ENCODE measurements around the gene HSPA1A.
A peak's percentile ranks its signal among the peaks of the same experiment; 100 is the strongest.
"Not testable (repeated sequence)": the region's sequence is repeated elsewhere in the genome, so short reads cannot be mapped to it uniquely, and the experiment has no call there.

HSPA1A gene

GRCh38 chr6:31794866-31795615 is 20.3 kb upstream of the HSPA1A start:
- Histone ChIP-seq H3K4me1 (ENCODE audit: control insufficient read depth in 5 of 5, insufficient read depth in 5 of 5, low read length in 5 of 5) (peaks cover 0 to 26% (median 20%) of the 10 kb centered on the region in 5 donors), H3K27ac (ENCODE audit: low read depth, low read length) (peak overlapping the region; percentile 87), H3K27me3 (ENCODE audit: control insufficient read depth in 5 of 5, insufficient read depth in 4 of 5, low read length in 5 of 5) (no peaks in the 10 kb centered on the region), H3K9me3 (ENCODE audit: control insufficient read depth in 5 of 5, low read length in 5 of 5) (no peaks in the 10 kb centered on the region), H3K9ac (ENCODE audit: low read length in 5 of 5) (peak overlapping the region; percentile 93 to 99 (median 96)), H3K4me3 (ENCODE audit: low read depth in 1 of 5, low read length in 5 of 5) (peak overlapping the region; percentile 83 to 91 (median 87)), H3K36me3 (ENCODE audit: control insufficient read depth in 5 of 5, insufficient read depth in 5 of 5, low read length in 5 of 5) (peaks cover 3 to 26% (median 16%) of the 10 kb centered on the region in 5 donors)

GRCh38 chr6:31795616-31796298 is 19.6 kb upstream of the HSPA1A start, which contains the start of gene VARS1:
Gene VARS1, minus strand, starts transcription at chr6:31795752. Its CDS starts 535 bp downstream, at chr6:31795217.
- Histone ChIP-seq H3K36me3 (ENCODE audit: control insufficient read depth in 5 of 5, insufficient read depth in 5 of 5, low read length in 5 of 5) (peaks cover 3 to 22% (median 14%) of the 10 kb centered on the region in 5 donors), H3K4me1 (ENCODE audit: control insufficient read depth in 5 of 5, insufficient read depth in 5 of 5, low read length in 5 of 5) (peaks cover 0 to 26% (median 20%) of the 10 kb centered on the region in 5 donors), H3K27me3 (ENCODE audit: control insufficient read depth in 5 of 5, insufficient read depth in 4 of 5, low read length in 5 of 5) (no peaks in the 10 kb centered on the region), H3K9ac (ENCODE audit: low read length in 5 of 5) (peak within 1 kb of the TSS; percentile 93 to 99 (median 96)), H3K4me3 (ENCODE audit: low read depth in 1 of 5, low read length in 5 of 5) (peak within 1 kb of the TSS; percentile 83 to 91 (median 87)), H3K27ac (ENCODE audit: low read depth, low read length) (peak within 1 kb of the TSS; percentile 87), H3K9me3 (ENCODE audit: control insufficient read depth in 5 of 5, low read length in 5 of 5) (no peaks in the 10 kb centered on the region)

GRCh38 chr6:31796993-31797385 is 18.4 kb upstream of the HSPA1A start:
- Histone ChIP-seq H3K9me3 (ENCODE audit: control insufficient read depth in 5 of 5, low read length in 5 of 5) (no peaks in the 10 kb centered on the region), H3K27me3 (ENCODE audit: control insufficient read depth in 5 of 5, insufficient read depth in 4 of 5, low read length in 5 of 5) (no peaks in the 10 kb centered on the region), H3K9ac (ENCODE audit: low read length in 5 of 5) (no peak overlapping the region), H3K4me1 (ENCODE audit: control insufficient read depth in 5 of 5, insufficient read depth in 5 of 5, low read length in 5 of 5) (peaks cover 0 to 26% (median 20%) of the 10 kb centered on the region in 5 donors), H3K27ac (ENCODE audit: low read depth, low read length) (peak overlapping the region; percentile 5), H3K36me3 (ENCODE audit: control insufficient read depth in 5 of 5, insufficient read depth in 5 of 5, low read length in 5 of 5) (peaks cover 3 to 21% (median 8%) of the 10 kb centered on the region in 5 donors), H3K4me3 (ENCODE audit: low read depth in 1 of 5, low read length in 5 of 5) (no peak overlapping the region)

- no peak overlapping the region for H3K9ac ChIP-seq (ENCODE audit: low read length in 5 of 5)
- H3K4me3 ChIP-seq (ENCODE audit: low read depth in 1 of 5, low read length in 5 of 5) = no peak overlapping the region
- peak overlapping the region; percentile 5 for H3K27ac ChIP-seq (ENCODE audit: low read depth, low read length)
- H3K36me3 ChIP-seq (ENCODE audit: control insufficient read depth in 5 of 5, insufficient read depth in 5 of 5, low read length in 5 of 5) = peaks cover 2 to 16% (median 3%) of the 10 kb centered on the region in 5 donors
- H3K4me1 ChIP-seq (ENCODE audit: control insufficient read depth in 5 of 5, insufficient read depth in 5 of 5, low read length in 5 of 5) = peaks cover 0 to 26% (median 20%) of the 10 kb centered on the region in 5 donors
- H3K27me3 ChIP-seq (ENCODE audit: control insufficient read depth in 5 of 5, insufficient read depth in 4 of 5, low read length in 5 of 5) = no peaks in the 10 kb centered on the region
- no peaks in the 10 kb centered on the region for H3K9me3 ChIP-seq (ENCODE audit: control insufficient read depth in 5 of 5, low read length in 5 of 5)
These were observed 17.8 kb upstream of the HSPA1A start for GRCh38 chr6:31797588-31797987.

- H3K27me3 ChIP-seq (ENCODE audit: control insufficient read depth in 5 of 5, insufficient read depth in 4 of 5, low read length in 5 of 5) = no peaks in the 10 kb centered on the region
- H3K27ac ChIP-seq (ENCODE audit: low read depth, low read length) = no peak overlapping the region
- H3K4me3 ChIP-seq (ENCODE audit: low read depth in 1 of 5, low read length in 5 of 5) = no peak overlapping the region
- peaks cover 0 to 16% (median 12%) of the 10 kb centered on the region in 5 donors for H3K4me1 ChIP-seq (ENCODE audit: control insufficient read depth in 5 of 5, insufficient read depth in 5 of 5, low read length in 5 of 5)
- no peaks in the 10 kb centered on the region for H3K9me3 ChIP-seq (ENCODE audit: control insufficient read depth in 5 of 5, low read length in 5 of 5)
- peaks cover 0 to 15% (median 3%) of the 10 kb centered on the region in 5 donors for H3K36me3 ChIP-seq (ENCODE audit: control insufficient read depth in 5 of 5, insufficient read depth in 5 of 5, low read length in 5 of 5)
- no peak overlapping the region for H3K9ac ChIP-seq (ENCODE audit: low read length in 5 of 5)
These were observed 15.6 kb upstream of the HSPA1A start for GRCh38 chr6:31799781-31800180.

- peaks cover 0 to 15% (median 3%) of the 10 kb centered on the region in 5 donors for H3K36me3 ChIP-seq (ENCODE audit: control insufficient read depth in 5 of 5, insufficient read depth in 5 of 5, low read length in 5 of 5)
- not testable (repeated sequence) for H3K27ac ChIP-seq (ENCODE audit: low read depth, low read length); H3K4me3 ChIP-seq (ENCODE audit: low read depth in 1 of 5, low read length in 5 of 5); H3K9ac ChIP-seq (ENCODE audit: low read length in 5 of 5); H3K9me3 ChIP-seq (ENCODE audit: control insufficient read depth in 5 of 5, low read length in 5 of 5); H3K27me3 ChIP-seq (ENCODE audit: control insufficient read depth in 5 of 5, insufficient read depth in 4 of 5, low read length in 5 of 5)
- H3K4me1 ChIP-seq (ENCODE audit: control insufficient read depth in 5 of 5, insufficient read depth in 5 of 5, low read length in 5 of 5) = peaks cover 0 to 16% (median 10%) of the 10 kb centered on the region in 5 donors
These were observed 14.1 kb upstream of the HSPA1A start for GRCh38 chr6:31801031-31801927.

GRCh38 chr6:31805939-31806469 is 9.3 kb upstream of the HSPA1A start:
- Histone ChIP-seq H3K9me3 (ENCODE audit: control insufficient read depth in 5 of 5, low read length in 5 of 5) (no peaks in the 10 kb centered on the region), H3K27ac (ENCODE audit: low read depth, low read length) (peak overlapping the region; percentile 93), H3K9ac (ENCODE audit: low read length in 5 of 5) (peak overlapping the region; percentile 16 to 91 (median 78)), H3K4me3 (ENCODE audit: low read depth in 1 of 5, low read length in 5 of 5) (peak overlapping the region; percentile 66 to 86 (median 67)), H3K4me1 (ENCODE audit: control insufficient read depth in 5 of 5, insufficient read depth in 5 of 5, low read length in 5 of 5) (peaks cover 0 to 15% (median 12%) of the 10 kb centered on the region in 5 donors), H3K27me3 (ENCODE audit: control insufficient read depth in 5 of 5, insufficient read depth in 4 of 5, low read length in 5 of 5) (no peaks in the 10 kb centered on the region), H3K36me3 (ENCODE audit: control insufficient read depth in 5 of 5, insufficient read depth in 5 of 5, low read length in 5 of 5) (peaks cover 0 to 12% (median 0%) of the 10 kb centered on the region in 5 donors)

- Histone ChIP-seq H3K4me1 (ENCODE audit: control insufficient read depth in 5 of 5, insufficient read depth in 5 of 5, low read length in 5 of 5) (peaks cover 0 to 15% (median 12%) of the 10 kb centered on the region in 5 donors), H3K9me3 (ENCODE audit: control insufficient read depth in 5 of 5, low read length in 5 of 5) (no peaks in the 10 kb centered on the region), H3K27ac (ENCODE audit: low read depth, low read length) (peak within 1 kb of the TSS; percentile 93), H3K27me3 (ENCODE audit: control insufficient read depth in 5 of 5, insufficient read depth in 4 of 5, low read length in 5 of 5) (no peaks in the 10 kb centered on the region), H3K9ac (ENCODE audit: low read length in 5 of 5) (peak within 1 kb of the TSS; percentile 16 to 91 (median 78)), H3K36me3 (ENCODE audit: control insufficient read depth in 5 of 5, insufficient read depth in 5 of 5, low read length in 5 of 5) (peaks cover 0 to 8% (median 0%) of the 10 kb centered on the region in 5 donors), H3K4me3 (ENCODE audit: low read depth in 1 of 5, low read length in 5 of 5) (peak within 1 kb of the TSS; percentile 66 to 86 (median 67))
These were observed 8.7 kb upstream of the HSPA1A start, which contains the start of gene LSM2 for GRCh38 chr6:31806470-31807272. Gene LSM2, minus strand, starts transcription at chr6:31806966. Its CDS starts 209 bp downstream, at chr6:31806757.

GRCh38 chr6:31808599-31808998 is 6.7 kb upstream of the HSPA1A start:
- H3K36me3 ChIP-seq (ENCODE audit: control insufficient read depth in 5 of 5, insufficient read depth in 5 of 5, low read length in 5 of 5) = not testable (repeated sequence)

More at GRCh38 chr6:31808599-31808998, 6.7 kb upstream of the HSPA1A start:
- not testable (repeated sequence) for H3K9ac ChIP-seq (ENCODE audit: low read length in 5 of 5); H3K4me3 ChIP-seq (ENCODE audit: low read depth in 1 of 5, low read length in 5 of 5); H3K27me3 ChIP-seq (ENCODE audit: control insufficient read depth in 5 of 5, insufficient read depth in 4 of 5, low read length in 5 of 5); H3K9me3 ChIP-seq (ENCODE audit: control insufficient read depth in 5 of 5, low read length in 5 of 5); H3K27ac ChIP-seq (ENCODE audit: low read depth, low read length)
- peaks cover under 1 to 20% (median 16%) of the 10 kb centered on the region in 5 donors for H3K4me1 ChIP-seq (ENCODE audit: control insufficient read depth in 5 of 5, insufficient read depth in 5 of 5, low read length in 5 of 5)

Data from subcutaneous abdominal adipose tissue (tissue), 5 donors.